Osteocyte (in vitro differentiated cells): ENCODE measurements around the gene FLT1. TPM values are rescaled to one million over a fixed set of nuclear protein-coding genes. Genes with fewer than 3 reads are reported as not detected.

Experiments used
- DNase-seq: peaks from one replicate; pipeline ENCODE4 v3.0.0; 2021; ENCODE audit warnings: mixed read lengths; ENCODE audit not compliant: unreplicated experiment; ENCODE audit errors: extremely low spot score
- H3K27ac Mint-ChIP-seq: one replicate; pipeline ENCODE4 v1.8.0; 2021; ENCODE audit warnings: mild to moderate bottlenecking, mixed read lengths; ENCODE audit not compliant: unreplicated experiment
- H3K27me3 Mint-ChIP-seq: one replicate; pipeline ENCODE4 v1.8.0; 2021; ENCODE audit warnings: mixed read lengths; ENCODE audit not compliant: unreplicated experiment
- H3K36me3 Mint-ChIP-seq: one replicate; pipeline ENCODE4 v1.8.0; 2021; ENCODE audit warnings: mixed read lengths; ENCODE audit not compliant: unreplicated experiment
- H3K4me1 Mint-ChIP-seq: one replicate; pipeline ENCODE4 v1.8.0; 2021; ENCODE audit warnings: mixed read lengths; ENCODE audit not compliant: unreplicated experiment
- H3K4me3 Mint-ChIP-seq: one replicate; pipeline ENCODE4 v1.8.0; 2021; ENCODE audit warnings: mild to moderate bottlenecking, moderate library complexity, mixed read lengths; ENCODE audit not compliant: unreplicated experiment
- H3K9me3 Mint-ChIP-seq: one replicate; pipeline ENCODE4 v1.8.0; 2021; ENCODE audit warnings: mixed read lengths; ENCODE audit not compliant: unreplicated experiment
- total RNA-seq: library from RNA; stranded (reverse); gene quantifications from 2 replicates; pipeline ENCODE4 v1.2.1, GENCODE V29; 2021
- TF ChIP-seq, protein P1 (sequence below): fragments of 200-600 bp; sonication (generic); IDR thresholded peaks from 2 replicates; pipeline ENCODE4 v1.5.0; 2021; ENCODE audit warnings: antibody characterized with exemption, mild to moderate bottlenecking, moderate library complexity

Gene FLT1
- total RNA-seq, 1 donor from 2014 or later: 3.4 TPM

DNA sequence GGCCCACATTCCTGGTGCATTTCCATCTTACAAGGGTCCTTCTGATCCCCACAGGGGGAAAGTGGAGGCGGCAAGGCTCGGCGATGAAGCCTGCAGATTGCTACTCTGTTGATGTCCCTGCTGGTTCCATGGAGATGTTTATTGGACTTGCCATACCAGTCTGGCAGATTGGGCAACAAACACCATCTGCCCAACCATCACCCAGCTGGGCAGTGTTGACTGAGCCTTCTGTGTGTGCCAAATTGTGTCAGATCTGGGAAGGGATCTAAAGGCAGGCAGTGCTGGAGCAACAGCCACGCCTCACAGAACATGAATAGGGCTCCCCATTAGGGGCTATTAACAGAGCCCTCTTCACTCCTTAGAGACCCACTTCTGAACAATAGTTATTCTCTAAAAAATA is 35.0 kb downstream of the FLT1 start:
- Mint-ChIP-seq H3K4me1 (peaks cover 6% of the 10 kb centered on the region), H3K27me3 (no peaks in the 10 kb centered on the region), H3K27ac (no peak overlapping the region), H3K4me3 (no peak overlapping the region), H3K36me3 (no peaks in the 10 kb centered on the region), H3K9me3 (no peaks in the 10 kb centered on the region)
- no peak for DNase-seq
- TF ChIP-seq, protein P1, sequence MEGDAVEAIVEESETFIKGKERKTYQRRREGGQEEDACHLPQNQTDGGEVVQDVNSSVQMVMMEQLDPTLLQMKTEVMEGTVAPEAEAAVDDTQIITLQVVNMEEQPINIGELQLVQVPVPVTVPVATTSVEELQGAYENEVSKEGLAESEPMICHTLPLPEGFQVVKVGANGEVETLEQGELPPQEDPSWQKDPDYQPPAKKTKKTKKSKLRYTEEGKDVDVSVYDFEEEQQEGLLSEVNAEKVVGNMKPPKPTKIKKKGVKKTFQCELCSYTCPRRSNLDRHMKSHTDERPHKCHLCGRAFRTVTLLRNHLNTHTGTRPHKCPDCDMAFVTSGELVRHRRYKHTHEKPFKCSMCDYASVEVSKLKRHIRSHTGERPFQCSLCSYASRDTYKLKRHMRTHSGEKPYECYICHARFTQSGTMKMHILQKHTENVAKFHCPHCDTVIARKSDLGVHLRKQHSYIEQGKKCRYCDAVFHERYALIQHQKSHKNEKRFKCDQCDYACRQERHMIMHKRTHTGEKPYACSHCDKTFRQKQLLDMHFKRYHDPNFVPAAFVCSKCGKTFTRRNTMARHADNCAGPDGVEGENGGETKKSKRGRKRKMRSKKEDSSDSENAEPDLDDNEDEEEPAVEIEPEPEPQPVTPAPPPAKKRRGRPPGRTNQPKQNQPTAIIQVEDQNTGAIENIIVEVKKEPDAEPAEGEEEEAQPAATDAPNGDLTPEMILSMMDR: no peak

- no peak for DNase-seq
- Mint-ChIP-seq H3K36me3 (no peaks in the 10 kb centered on the region), H3K27me3 (no peaks in the 10 kb centered on the region), H3K4me1 (no peaks in the 10 kb centered on the region), H3K9me3 (no peaks in the 10 kb centered on the region), H3K4me3 (no peak overlapping the region), H3K27ac (no peak overlapping the region)
- TF ChIP-seq, protein P1: no peak
These were observed 36.3 kb downstream of the FLT1 start for GRCh38 chr13:28458608-28459007.

DNA sequence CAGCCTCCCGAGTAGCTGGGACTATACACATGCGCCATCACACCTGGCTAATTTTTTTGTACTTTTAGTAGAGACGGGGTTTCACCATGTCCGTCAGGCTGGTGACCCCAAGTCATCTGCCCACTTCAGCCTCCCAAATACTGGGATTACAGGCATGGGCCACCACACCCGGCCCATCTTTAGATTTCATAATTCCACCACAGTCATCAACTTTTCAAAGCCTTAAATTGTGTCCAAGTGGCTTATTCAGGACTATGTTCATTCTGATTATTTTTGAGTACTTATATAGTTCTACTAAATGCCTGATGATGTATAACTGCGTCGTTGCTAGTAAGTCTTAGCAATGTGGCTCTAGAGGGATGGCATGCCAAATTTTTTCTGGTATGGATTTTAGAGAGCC is 36.9 kb downstream of the FLT1 start:
- H3K27me3 Mint-ChIP-seq: no peaks in the 10 kb centered on the region
- no peak overlapping the region for H3K27ac Mint-ChIP-seq
- DNase-seq: no peak

DNA sequence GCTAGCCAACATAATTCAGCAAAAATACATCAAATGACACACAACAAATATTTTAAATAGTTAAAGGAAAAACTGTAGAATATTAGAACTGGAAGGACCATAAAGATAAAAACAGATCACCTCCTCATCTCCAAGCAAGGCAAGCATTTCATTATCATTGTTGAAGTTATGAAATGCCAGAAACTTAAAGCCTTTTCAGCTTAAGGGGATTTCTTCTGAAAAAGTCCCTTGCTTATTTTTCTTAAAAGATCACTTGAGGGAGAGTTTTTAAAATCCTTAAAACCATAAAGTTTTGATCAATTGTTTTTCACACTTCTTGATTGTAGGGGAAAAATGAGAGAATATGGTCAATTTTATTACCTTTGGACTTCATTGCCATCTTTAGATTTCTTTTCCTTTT is 37.4 kb downstream of the FLT1 start:
- TF ChIP-seq, protein P1: no peak
- H3K27ac Mint-ChIP-seq: no peak overlapping the region
- H3K4me3 Mint-ChIP-seq: no peak overlapping the region
- DNase-seq: no peak
- no peaks in the 10 kb centered on the region for H3K36me3 Mint-ChIP-seq
- H3K27me3 Mint-ChIP-seq: no peaks in the 10 kb centered on the region
- H3K4me1 Mint-ChIP-seq: peaks cover 1% of the 10 kb centered on the region
- H3K9me3 Mint-ChIP-seq: no peaks in the 10 kb centered on the region

More for the DNA sequence above, 36.9 kb downstream of the FLT1 start:
- TF ChIP-seq, protein P1: no peak
- Mint-ChIP-seq H3K4me3 (no peak overlapping the region), H3K36me3 (no peaks in the 10 kb centered on the region), H3K9me3 (no peaks in the 10 kb centered on the region), H3K4me1 (no peaks in the 10 kb centered on the region)

DNA sequence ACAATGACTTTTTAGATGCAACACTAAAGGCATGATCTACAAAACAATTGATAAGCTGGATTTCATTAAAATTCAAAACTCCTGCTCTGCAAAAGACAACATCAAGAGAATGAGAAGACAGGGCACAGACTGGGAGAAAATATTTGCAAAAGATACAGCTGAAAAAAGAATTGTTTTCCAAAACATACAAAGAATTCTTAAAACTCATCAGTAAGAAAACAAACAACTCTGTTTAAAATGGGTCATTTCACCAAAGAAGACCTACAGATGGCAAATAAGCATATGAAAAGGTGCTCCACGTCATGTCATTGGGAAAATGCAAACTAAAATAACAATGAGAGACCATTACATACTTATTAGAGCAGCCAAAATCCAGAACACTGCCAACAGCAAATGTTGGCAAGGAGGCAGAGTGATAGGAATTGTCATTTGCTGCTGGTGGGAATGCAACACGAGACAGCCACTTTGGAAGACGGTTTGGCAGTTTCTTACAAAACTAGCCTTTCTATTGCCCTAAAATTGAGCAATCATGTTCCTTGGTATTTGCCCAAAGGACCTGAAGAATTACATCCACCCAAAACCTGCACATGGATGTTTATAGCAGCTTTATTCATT is 39.2 kb downstream of the FLT1 start:
- no peaks in the 10 kb centered on the region for H3K36me3 Mint-ChIP-seq
- DNase-seq: no peak
- no peaks in the 10 kb centered on the region for H3K27me3 Mint-ChIP-seq
- H3K27ac Mint-ChIP-seq: no peak overlapping the region
- no peaks in the 10 kb centered on the region for H3K9me3 Mint-ChIP-seq
- TF ChIP-seq, protein P1: no peak
- no peak overlapping the region for H3K4me3 Mint-ChIP-seq
- H3K4me1 Mint-ChIP-seq: peaks cover 20% of the 10 kb centered on the region
